ENCODE measurements around the gene CENPP. TPM values are rescaled to one million over a fixed set of nuclear protein-coding genes. Genes with fewer than 3 reads are reported as not detected.

CENPP gene
- total RNA-seq, 1 experiment from 2014 or later: 15.6 TPM

- Histone ChIP-seq H3K4me1 (ENCODE audit: insufficient read depth, low read length, poor library complexity, severe bottlenecking) (peaks cover 31% of the 10 kb centered on the region), H3K27ac (ENCODE audit: low read depth, low read length, poor library complexity, severe bottlenecking) (no peak overlapping the region), H3K9me3 (ENCODE audit: low read depth, low read length, poor library complexity, severe bottlenecking) (no peaks in the 10 kb centered on the region), H3K4me3 (ENCODE audit: low read depth, low read length, poor library complexity, severe bottlenecking) (no peak overlapping the region), H3K27me3 (replicated peaks; ENCODE audit: insufficient read depth, low read depth, low read length, poor library complexity) (no peaks in the 10 kb centered on the region), H3K36me3 (ENCODE audit: insufficient read depth, low read length, poor library complexity, severe bottlenecking) (no peaks in the 10 kb centered on the region)
- intact Hi-C loops (cut with micrococcal nuclease; ENCODE audit: unreplicated experiment): no loop called here
- TF ChIP-seq CTCF (conservative IDR thresholded peaks at IDR 0.05; ENCODE audit: low read depth, low read length) (no peak), EZH2 (IDR thresholded peaks at IDR 0.05; ENCODE audit: borderline replicate concordance, low read depth, low read length, poor library complexity, severe bottlenecking) (no peak)
- no peak for DNase-seq (ENCODE audit: low spot score)
- ChIA-PET POLR2A (ENCODE audit: low non-redundant PET) (interaction anchor here (0.6 kb wide), 1 partner anchor 155 kb away, joined by 3 read pairs; no protein-coding TSS in a partner anchor), CTCF (no interaction called here)
- no TSS peak for BruUV-seq (replicated peaks)
Measured at GRCh38 chr9:92405818-92406217, 80.1 kb downstream of the CENPP start.

GRCh38 chr9:92406477-92406876 is 80.7 kb downstream of the CENPP start:
- CTCF ChIA-PET: no interaction called here
- Histone ChIP-seq H3K4me1 (ENCODE audit: insufficient read depth, low read length, poor library complexity, severe bottlenecking) (peaks cover 31% of the 10 kb centered on the region), H3K9me3 (ENCODE audit: low read depth, low read length, poor library complexity, severe bottlenecking) (no peaks in the 10 kb centered on the region), H3K4me3 (ENCODE audit: low read depth, low read length, poor library complexity, severe bottlenecking) (no peak overlapping the region), H3K27me3 (replicated peaks; ENCODE audit: insufficient read depth, low read depth, low read length, poor library complexity) (no peaks in the 10 kb centered on the region), H3K36me3 (ENCODE audit: insufficient read depth, low read length, poor library complexity, severe bottlenecking) (no peaks in the 10 kb centered on the region), H3K27ac (ENCODE audit: low read depth, low read length, poor library complexity, severe bottlenecking) (no peak overlapping the region)
- no TSS peak for BruUV-seq (replicated peaks)
- intact Hi-C loops (cut with micrococcal nuclease; ENCODE audit: unreplicated experiment): no loop called here
- TF ChIP-seq CTCF (conservative IDR thresholded peaks at IDR 0.05; ENCODE audit: low read depth, low read length): no peak
- TF ChIP-seq EZH2 (IDR thresholded peaks at IDR 0.05; ENCODE audit: borderline replicate concordance, low read depth, low read length, poor library complexity, severe bottlenecking): no peak
- no peak for DNase-seq (ENCODE audit: low spot score)
- POLR2A ChIA-PET (ENCODE audit: low non-redundant PET): interaction anchor here (0.5 kb wide), 1 partner anchor 418 kb away, joined by 3 read pairs; no protein-coding TSS in a partner anchor

- no TSS peak for BruUV-seq (replicated peaks)
- POLR2A ChIA-PET (ENCODE audit: low non-redundant PET): no interaction called here
- no peak for DNase-seq (ENCODE audit: low spot score)
- intact Hi-C loops (cut with micrococcal nuclease; ENCODE audit: unreplicated experiment): no loop called here
- Histone ChIP-seq H3K4me3 (ENCODE audit: low read depth, low read length, poor library complexity, severe bottlenecking) (no peak overlapping the region), H3K36me3 (ENCODE audit: insufficient read depth, low read length, poor library complexity, severe bottlenecking) (no peaks in the 10 kb centered on the region), H3K4me1 (ENCODE audit: insufficient read depth, low read length, poor library complexity, severe bottlenecking) (peaks cover 31% of the 10 kb centered on the region), H3K27me3 (replicated peaks; ENCODE audit: insufficient read depth, low read depth, low read length, poor library complexity) (no peaks in the 10 kb centered on the region), H3K27ac (ENCODE audit: low read depth, low read length, poor library complexity, severe bottlenecking) (no peak overlapping the region), H3K9me3 (ENCODE audit: low read depth, low read length, poor library complexity, severe bottlenecking) (no peaks in the 10 kb centered on the region)
- TF ChIP-seq CTCF (conservative IDR thresholded peaks at IDR 0.05; ENCODE audit: low read depth, low read length) (no peak), EZH2 (IDR thresholded peaks at IDR 0.05; ENCODE audit: borderline replicate concordance, low read depth, low read length, poor library complexity, severe bottlenecking) (no peak)
- CTCF ChIA-PET: no interaction called here
Measured at GRCh38 chr9:92407818-92408217, 82.1 kb downstream of the CENPP start.

Measured in A673 (cell line).